Prostate gland (tissue), 2 donors: Measurements from ENCODE around the gene GON7. TPM values are rescaled to one million over a fixed set of nuclear protein-coding genes. Genes with fewer than 3 reads are reported as not detected.

Experiments used
- total RNA-seq, 2 donors: library from RNA; depleted of rRNA; stranded (reverse); fragments of >200 nt; gene quantifications; one replicate each; pipeline ENCODE4 v1.1.0, GENCODE V29; 2016

Gene GON7
- total RNA-seq, 2 donors from 2014 or later: 8.7 to 17.4 TPM

Other genes starting within 250 kb of the GON7 start
- gene ITPK1, start 91.1 kb downstream of the GON7 start, total RNA-seq: 100 to 1,000 TPM in 1 of 2 donors, 10 to 100 TPM in 1; 77.1 to 118 TPM
- 10 to 100 TPM; 31.2 to 39.0 TPM for gene MOAP1, start 22.2 kb downstream of the GON7 start, total RNA-seq
- gene LYSET, start 21.7 kb downstream of the GON7 start, total RNA-seq: 10 to 100 TPM in 1 of 2 donors, 1 to 10 TPM in 1; 7.3 to 28.9 TPM
- gene UBR7, start 191 bp upstream of the GON7 start, total RNA-seq: 10 to 100 TPM; 22.4 to 26.2 TPM
- 10 to 100 TPM; 23.8 to 25.8 TPM for gene BTBD7, start 126.0 kb upstream of the GON7 start, total RNA-seq
- gene COX8C, start 140.1 kb upstream of the GON7 start, total RNA-seq: 10 to 100 TPM in 1 of 2 donors, not detected in 1; 10.8 TPM
- 1 to 10 TPM in 1 of 2 donors, under 1 TPM in 1; 0.32 to 1.0 TPM for gene UNC79, start 223.9 kb upstream of the GON7 start, total RNA-seq